GM12875 (cell line): ENCODE data around the gene NMRAL1.
A peak's percentile ranks its signal among the peaks of the same experiment; 100 is the strongest.

Source experiments
- H3K4me3 ChIP-seq: one replicate; pipeline ENCODE4 v1.5.1; 2011; ENCODE audit warnings: low read depth, low read length, control low read depth
- CTCF ChIP-seq: IDR thresholded peaks from 2 replicates; pipeline ENCODE4 v1.5.1; 2011; ENCODE audit warnings: low read depth, mild to moderate bottlenecking, control low read depth, inconsistent platforms, low read length, moderate library complexity, borderline replicate concordance; ENCODE audit not compliant: insufficient read depth

NMRAL1 gene

GRCh38 chr16:4510747-4511426 is 36.5 kb upstream of the NMRAL1 start:
- H3K4me3 ChIP-seq = no peak overlapping the region
- TF ChIP-seq CTCF = no peak

GRCh38 chr16:4510131-4510530 is 35.7 kb upstream of the NMRAL1 start:
- TF ChIP-seq CTCF = no peak

GRCh38 chr16:4509420-4509819 is 35.0 kb upstream of the NMRAL1 start:
- TF ChIP-seq CTCF = no peak
- no peak overlapping the region for H3K4me3 ChIP-seq

More at GRCh38 chr16:4510131-4510530, 35.7 kb upstream of the NMRAL1 start:
- no peak overlapping the region for H3K4me3 ChIP-seq

GRCh38 chr16:4508806-4509205 is 34.4 kb upstream of the NMRAL1 start:
- H3K4me3 ChIP-seq = no peak overlapping the region
- TF ChIP-seq CTCF = no peak

- H3K4me3 ChIP-seq = no peak overlapping the region
- no peak for TF ChIP-seq CTCF
These were observed 33.3 kb upstream of the NMRAL1 start for GRCh38 chr16:4507588-4508345.

GRCh38 chr16:4506450-4506849 is 32.0 kb upstream of the NMRAL1 start:
- TF ChIP-seq CTCF = peak; percentile 83
- H3K4me3 ChIP-seq = no peak overlapping the region
